Measurements from ENCODE around the gene HLA-DPB1.

Gene HLA-DPB1

GRCh38 chr6:33075568-33076405, at the start of gene HLA-DPB1:
Gene HLA-DPB1 (plus strand): TSS chr6:33075990. CDS start chr6:33076042, 52 bp downstream.
- no peak for TF ChIP-seq REST (IDR thresholded peaks at IDR 0.05; ENCODE audit: low read depth)
- TF ChIP-seq CREB1 (IDR thresholded peaks at IDR 0.05; ENCODE audit: low read depth): peak; percentile 73

DNA sequence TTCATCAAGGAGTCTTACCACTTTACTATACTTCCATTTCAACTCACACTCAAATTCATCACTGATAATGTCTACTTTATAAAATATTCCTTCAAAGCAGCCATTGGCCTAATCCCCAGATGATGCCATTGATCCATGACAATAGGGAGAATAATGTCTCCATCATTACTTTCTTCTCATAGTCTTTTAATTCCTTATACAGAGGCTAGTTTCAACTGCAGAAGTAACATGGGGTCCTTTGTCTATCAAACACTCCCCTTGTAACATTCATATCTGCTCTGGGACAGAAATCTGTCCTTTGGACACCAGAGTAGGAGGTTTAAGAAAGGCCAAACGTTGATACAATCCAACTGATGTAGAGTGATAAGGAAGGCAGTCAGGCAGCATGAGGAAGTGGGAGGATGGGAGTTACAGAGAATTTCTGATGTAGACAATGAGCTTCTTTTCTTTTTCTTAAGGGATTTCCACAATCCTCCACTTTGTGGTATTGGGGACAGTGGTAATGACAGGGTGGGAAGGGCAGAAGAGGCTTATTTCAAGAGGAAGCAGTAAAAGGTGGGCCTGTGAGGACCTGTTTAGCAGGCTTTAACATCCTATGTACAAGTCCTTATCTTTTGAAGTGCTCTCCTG, 47.5 kb upstream of the HLA-DPB1 start:
- TF ChIP-seq EP300 (IDR thresholded peaks at IDR 0.05; ENCODE audit: borderline replicate concordance) (no peak), TEAD4 (IDR thresholded peaks at IDR 0.05) (no peak), NFIC (IDR thresholded peaks at IDR 0.05) (no peak)

GRCh38 chr6:33029328-33030184, 46.2 kb upstream of the HLA-DPB1 start:
- TF ChIP-seq CREB1 (IDR thresholded peaks at IDR 0.05; ENCODE audit: low read depth) (no peak), NFIC (IDR thresholded peaks at IDR 0.05) (no peak), TCF12 (IDR thresholded peaks at IDR 0.05; ENCODE audit: low read depth) (no peak), TEAD4 (IDR thresholded peaks at IDR 0.05) (no peak), CEBPB (IDR thresholded peaks at IDR 0.05) (no peak), EGR1 (IDR thresholded peaks at IDR 0.05) (no peak), YY1 (IDR thresholded peaks at IDR 0.05; ENCODE audit: low read depth) (no peak), FOXM1 (IDR thresholded peaks at IDR 0.05; ENCODE audit: borderline replicate concordance, low read depth) (no peak), EP300 (IDR thresholded peaks at IDR 0.05; ENCODE audit: borderline replicate concordance) (no peak), ZBTB7A (IDR thresholded peaks at IDR 0.05; ENCODE audit: low read depth) (no peak), TAF1 (IDR thresholded peaks at IDR 0.05; ENCODE audit: low read depth) (no peak), REST (IDR thresholded peaks at IDR 0.05; ENCODE audit: low read depth) (no peak), RAD21 (IDR thresholded peaks at IDR 0.05; ENCODE audit: low read depth) (no peak)
- TF ChIP-seq, protein P1, sequence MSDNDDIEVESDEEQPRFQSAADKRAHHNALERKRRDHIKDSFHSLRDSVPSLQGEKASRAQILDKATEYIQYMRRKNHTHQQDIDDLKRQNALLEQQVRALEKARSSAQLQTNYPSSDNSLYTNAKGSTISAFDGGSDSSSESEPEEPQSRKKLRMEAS (IDR thresholded peaks at IDR 0.05): no peak
- TF ChIP-seq, protein P2, sequence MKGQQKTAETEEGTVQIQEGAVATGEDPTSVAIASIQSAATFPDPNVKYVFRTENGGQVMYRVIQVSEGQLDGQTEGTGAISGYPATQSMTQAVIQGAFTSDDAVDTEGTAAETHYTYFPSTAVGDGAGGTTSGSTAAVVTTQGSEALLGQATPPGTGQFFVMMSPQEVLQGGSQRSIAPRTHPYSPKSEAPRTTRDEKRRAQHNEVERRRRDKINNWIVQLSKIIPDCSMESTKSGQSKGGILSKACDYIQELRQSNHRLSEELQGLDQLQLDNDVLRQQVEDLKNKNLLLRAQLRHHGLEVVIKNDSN (IDR thresholded peaks at IDR 0.05): no peak

DNA sequence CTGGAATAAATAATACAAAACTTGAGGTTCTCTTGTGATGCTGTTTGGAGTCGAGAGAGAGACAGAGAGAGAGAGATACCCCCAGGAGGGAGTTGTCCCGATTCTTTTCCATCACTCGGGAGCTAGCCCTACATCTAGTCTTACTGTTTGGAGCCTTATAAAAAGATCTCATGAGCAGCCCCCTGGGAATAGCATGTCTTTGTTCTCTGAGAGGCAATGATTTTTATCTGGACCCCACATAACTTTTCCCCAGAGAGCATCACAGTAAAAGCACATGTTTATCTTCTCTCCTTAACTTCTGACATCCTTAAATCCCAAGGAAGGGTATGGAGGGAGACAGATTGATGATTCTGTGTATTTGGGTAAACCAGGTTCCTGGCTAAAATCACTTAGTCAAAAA, 45.5 kb upstream of the HLA-DPB1 start:
- TF ChIP-seq RAD21 (IDR thresholded peaks at IDR 0.05; ENCODE audit: low read depth) (no peak), TCF12 (IDR thresholded peaks at IDR 0.05; ENCODE audit: low read depth) (no peak), EP300 (IDR thresholded peaks at IDR 0.05; ENCODE audit: borderline replicate concordance) (no peak), EGR1 (IDR thresholded peaks at IDR 0.05) (no peak), FOXM1 (IDR thresholded peaks at IDR 0.05; ENCODE audit: borderline replicate concordance, low read depth) (no peak), ZBTB7A (IDR thresholded peaks at IDR 0.05; ENCODE audit: low read depth) (no peak), CEBPB (IDR thresholded peaks at IDR 0.05) (no peak), YY1 (IDR thresholded peaks at IDR 0.05; ENCODE audit: low read depth) (no peak), TEAD4 (IDR thresholded peaks at IDR 0.05) (no peak), NFIC (IDR thresholded peaks at IDR 0.05) (no peak), REST (IDR thresholded peaks at IDR 0.05; ENCODE audit: low read depth) (no peak), CREB1 (IDR thresholded peaks at IDR 0.05; ENCODE audit: low read depth) (no peak), TAF1 (IDR thresholded peaks at IDR 0.05; ENCODE audit: low read depth) (no peak)
- TF ChIP-seq, protein P1 (IDR thresholded peaks at IDR 0.05): no peak
- TF ChIP-seq, protein P2 (IDR thresholded peaks at IDR 0.05): no peak
